ENCODE results near the gene ABCG1. TPM values are rescaled to one million over a fixed set of nuclear protein-coding genes. Genes with fewer than 3 reads are reported as not detected.

The ABCG1 gene
- total RNA-seq, 2 donors from 2014 or later = 11.8 to 12.4 TPM

GRCh38 chr21:42294273-42294880 is 75.4 kb downstream of the ABCG1 start:
- no peak for DNase-seq (ENCODE audit: low spot score)
- intact Hi-C loops (cut with DNase I) = no loop called here

DNA sequence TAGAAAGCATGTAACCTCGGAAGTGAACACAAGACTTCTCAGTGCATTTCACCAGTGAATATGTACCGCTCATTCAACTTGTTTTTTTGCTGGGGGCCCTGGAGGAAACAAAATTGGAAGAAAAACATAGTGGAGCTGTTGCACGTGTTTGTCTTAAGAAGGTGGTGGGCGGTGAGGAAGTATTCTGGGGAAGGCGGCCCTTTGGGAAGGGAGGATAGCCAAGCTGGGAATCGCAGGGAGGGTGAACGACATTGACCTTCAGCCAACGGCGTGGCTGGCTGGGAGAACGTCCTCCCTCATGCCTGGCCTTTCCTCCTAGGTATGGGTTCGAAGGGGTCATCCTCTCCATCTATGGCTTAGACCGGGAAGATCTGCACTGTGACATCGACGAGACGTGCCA is 76.9 kb downstream of the ABCG1 start:
- DNase-seq (ENCODE audit: low spot score) = no peak
- intact Hi-C loops (cut with DNase I) = no loop called here

GRCh38 chr21:42296501-42296900 is 77.6 kb downstream of the ABCG1 start:
- no peak for DNase-seq (ENCODE audit: low spot score)
- intact Hi-C loops (cut with DNase I) = no loop called here

GRCh38 chr21:42297377-42297776 is 78.4 kb downstream of the ABCG1 start:
- DNase-seq (ENCODE audit: low spot score) = no peak
- intact Hi-C loops (cut with DNase I) = no loop called here

DNA sequence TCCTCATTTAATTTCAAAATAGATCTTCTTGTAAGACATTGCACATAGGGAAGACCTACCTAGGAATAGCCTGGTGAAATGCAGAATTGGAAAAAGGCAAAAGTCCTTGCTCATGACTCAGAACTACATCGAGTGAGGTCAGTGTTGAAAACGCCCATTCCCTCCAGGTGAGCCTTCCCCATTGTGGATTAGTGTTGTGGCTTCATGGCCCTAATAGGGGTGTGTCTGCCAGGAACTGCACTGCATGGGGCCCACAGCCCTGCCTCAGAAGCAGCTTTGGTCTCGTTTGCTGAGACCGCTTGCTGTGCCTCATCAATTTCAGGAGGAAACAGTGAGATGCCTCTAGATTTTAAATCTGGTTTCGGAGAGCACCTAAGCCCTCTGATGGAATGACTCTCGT is 79.3 kb downstream of the ABCG1 start:
- intact Hi-C loops (cut with DNase I) = no loop called here
- no peak for DNase-seq (ENCODE audit: low spot score)

GRCh38 chr21:42298657-42299056 is 79.7 kb downstream of the ABCG1 start:
- intact Hi-C loops (cut with DNase I) = no loop called here
- no peak for DNase-seq (ENCODE audit: low spot score)

DNA sequence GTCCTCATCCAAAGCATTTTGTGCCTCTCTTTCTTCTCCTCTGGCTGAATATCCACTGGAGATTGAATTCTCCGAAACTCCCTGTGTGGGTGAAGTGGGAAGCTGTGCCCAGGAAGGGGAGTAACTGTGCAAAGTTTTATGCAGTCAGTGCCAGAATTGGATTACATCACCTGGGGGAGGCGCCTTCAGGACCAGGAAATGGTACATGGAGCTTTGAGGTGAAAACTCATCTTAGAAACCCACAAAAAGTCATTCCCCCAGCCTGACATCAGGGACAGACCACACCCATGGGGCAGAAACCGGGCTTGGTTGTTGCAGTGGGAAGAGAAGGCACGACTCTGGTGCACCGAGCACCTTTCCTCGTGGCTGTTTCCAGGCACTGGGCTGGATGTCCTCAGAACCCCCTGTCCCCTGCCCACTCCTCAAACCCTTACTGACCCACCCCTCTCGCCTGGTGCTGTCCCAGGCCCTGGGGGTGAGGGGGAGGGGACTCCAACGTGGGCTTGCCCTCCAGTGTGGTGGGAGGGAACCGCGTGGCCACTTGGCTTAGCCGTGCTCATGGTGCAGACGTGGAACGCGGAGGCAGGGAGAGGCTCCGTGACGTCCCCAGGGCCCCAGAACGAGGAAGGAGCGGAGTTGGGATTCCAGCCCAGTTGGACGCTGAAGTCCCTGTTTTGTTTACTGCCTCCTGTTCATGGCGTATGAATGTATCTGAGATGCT is 80.5 kb downstream of the ABCG1 start:
- intact Hi-C loops (cut with DNase I) = no loop called here
- DNase-seq (ENCODE audit: low spot score) = no peak

DNA sequence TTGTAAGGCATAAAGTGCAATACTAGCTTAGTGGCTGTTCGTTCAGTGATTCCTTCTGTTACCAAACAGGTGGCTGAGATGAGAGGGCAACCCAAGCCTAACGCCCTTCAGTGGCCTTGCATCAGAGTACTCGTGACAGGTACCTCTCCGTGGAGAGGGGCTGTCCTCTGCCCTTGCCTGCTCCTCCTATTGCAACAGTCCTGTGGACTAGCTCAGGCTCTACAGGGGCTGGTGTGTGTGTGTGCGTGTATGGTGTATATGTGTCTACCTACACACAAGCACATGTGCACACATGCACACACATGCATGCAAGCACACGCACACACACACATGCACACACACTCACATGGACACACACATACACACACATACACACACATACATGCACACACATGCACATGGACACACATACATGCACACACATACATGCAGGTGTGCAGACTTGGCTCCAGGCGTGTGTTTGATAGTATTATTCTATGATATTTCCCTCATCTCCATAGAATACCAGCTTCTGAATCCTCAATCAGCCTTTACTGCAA is 81.2 kb downstream of the ABCG1 start:
- intact Hi-C loops (cut with DNase I) = no loop called here
- DNase-seq (ENCODE audit: low spot score) = no peak

DNA sequence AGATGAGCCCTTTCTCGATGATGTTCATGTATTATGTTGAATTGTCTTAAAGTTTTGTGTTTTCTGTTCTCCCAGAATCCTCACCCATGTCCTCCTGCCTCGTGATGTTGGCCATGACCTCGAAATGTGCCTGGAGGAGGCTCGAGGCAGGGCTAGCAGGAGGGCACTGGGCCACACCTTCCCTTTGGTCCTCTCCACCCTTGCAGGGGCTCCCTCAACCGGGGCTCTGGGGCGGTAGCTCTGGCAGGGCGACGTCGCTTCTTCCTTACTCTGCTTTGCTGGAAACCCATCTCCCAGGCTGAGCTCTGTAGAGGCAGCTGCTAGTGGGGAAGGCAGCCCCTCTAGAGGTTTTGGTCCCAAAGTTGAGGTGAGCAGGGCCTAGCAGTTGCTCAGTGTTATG is 82.0 kb downstream of the ABCG1 start:
- DNase-seq (ENCODE audit: low spot score) = no peak
- intact Hi-C loops (cut with DNase I) = no loop called here

GRCh38 chr21:42301371-42302075 is 82.6 kb downstream of the ABCG1 start:
- intact Hi-C loops (cut with DNase I) = no loop called here
- peak; percentile 67 for DNase-seq (ENCODE audit: low spot score)

- intact Hi-C loops (cut with DNase I) = no loop called here
- peak; percentile 76 for DNase-seq (ENCODE audit: low spot score)
These were observed 83.2 kb downstream of the ABCG1 start for GRCh38 chr21:42302076-42302650.

GRCh38 chr21:42302794-42303193 is 83.9 kb downstream of the ABCG1 start:
- peak; percentile 54 for DNase-seq (ENCODE audit: low spot score)
- intact Hi-C loops (cut with DNase I) = no loop called here

- intact Hi-C loops (cut with DNase I) = no loop called here
- no peak for DNase-seq (ENCODE audit: low spot score)
These were observed 84.5 kb downstream of the ABCG1 start for GRCh38 chr21:42303443-42303842.

GRCh38 chr21:42304556-42305454 is 85.9 kb downstream of the ABCG1 start:
- intact Hi-C loops (cut with DNase I) = no loop called here
- DNase-seq (ENCODE audit: low spot score) = peak; percentile 34

GRCh38 chr21:42305707-42306147 is 86.8 kb downstream of the ABCG1 start:
- intact Hi-C loops (cut with DNase I) = no loop called here
- no peak for DNase-seq (ENCODE audit: low spot score)

DNA sequence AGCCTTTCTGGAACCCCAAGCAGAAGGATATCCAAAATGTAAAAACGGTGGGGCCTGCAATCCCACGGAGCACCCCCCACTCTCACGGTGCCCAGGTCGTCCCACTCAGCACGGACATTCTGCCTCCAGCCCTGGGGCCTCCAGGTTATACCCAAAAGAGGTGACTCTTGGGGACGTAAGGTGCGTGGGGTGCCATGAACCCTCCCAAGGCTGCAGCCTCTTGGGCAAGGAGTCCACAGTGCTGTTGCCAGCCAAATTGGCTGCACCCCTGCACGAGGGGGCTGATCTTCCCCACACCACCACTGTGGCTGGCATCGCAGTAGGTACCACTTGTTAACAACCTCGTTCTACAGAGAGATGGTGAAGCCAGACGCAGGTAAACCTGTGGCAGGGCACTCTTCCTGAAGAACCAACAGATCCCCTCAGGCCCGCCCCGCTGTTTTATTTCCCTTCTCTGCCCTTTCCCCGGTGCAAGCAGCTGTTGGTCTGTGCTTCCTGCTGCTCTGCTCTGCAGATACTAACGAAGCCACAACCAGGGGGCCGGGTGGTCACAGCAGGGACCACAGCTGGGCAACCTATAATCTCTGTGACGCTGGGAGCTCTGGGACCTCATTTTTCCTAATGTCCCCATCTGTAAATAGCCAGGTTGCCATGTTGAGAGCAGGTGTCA is 87.6 kb downstream of the ABCG1 start:
- intact Hi-C loops (cut with DNase I) = no loop called here
- no peak for DNase-seq (ENCODE audit: low spot score)

GRCh38 chr21:42307106-42307505 is 88.2 kb downstream of the ABCG1 start:
- no peak for DNase-seq (ENCODE audit: low spot score)
- intact Hi-C loops (cut with DNase I) = no loop called here

DNA sequence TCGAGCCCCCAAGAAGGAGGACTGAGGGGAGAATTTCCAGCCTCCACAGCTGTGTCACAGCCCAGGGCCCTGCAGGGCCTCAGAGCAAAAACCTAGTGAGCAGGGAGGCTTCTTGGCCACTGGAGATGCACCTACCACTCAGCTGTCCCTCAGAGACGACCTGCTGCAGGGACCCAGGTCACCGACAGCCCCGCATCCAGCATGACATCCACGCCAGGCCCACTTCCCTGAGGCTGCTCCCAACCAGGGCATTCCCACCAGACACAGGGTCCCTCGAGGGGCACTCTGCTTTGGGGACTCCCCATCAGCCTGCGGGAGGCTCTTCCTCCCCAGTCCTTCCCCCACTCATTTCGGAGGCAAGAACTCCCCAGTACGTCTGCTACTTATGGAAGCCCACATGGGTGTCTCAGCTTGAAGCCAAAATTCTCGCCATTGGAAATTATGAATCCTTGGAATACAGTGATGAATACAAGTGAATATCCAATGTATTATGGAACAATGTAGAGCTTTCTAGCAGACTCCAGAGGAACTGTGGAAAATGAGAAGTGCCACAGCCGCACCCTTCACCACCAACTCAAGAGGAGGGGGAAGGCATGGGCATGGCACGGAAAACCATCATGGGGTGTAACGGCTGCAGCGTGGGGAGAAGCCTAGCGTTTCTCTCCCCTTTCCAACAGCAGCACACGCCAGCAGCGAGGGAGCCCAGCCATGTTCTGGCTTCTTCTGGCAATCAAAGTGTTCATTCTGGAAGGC is 89.4 kb downstream of the ABCG1 start:
- intact Hi-C loops (cut with DNase I) = no loop called here
- no peak for DNase-seq (ENCODE audit: low spot score)
